Vagina (tissue), 2 donors: Measurements from ENCODE around the gene EGFLAM. TPM values are rescaled to one million over a fixed set of nuclear protein-coding genes. Genes with fewer than 3 reads are reported as not detected.

Experiments
- DNase-seq, 2 donors: peaks; one replicate each; pipeline ENCODE4 v3.0.0-alpha.2; 2017; ENCODE audit errors: extremely low spot score in 2 of 2
- H3K27ac ChIP-seq: fragments of 200-600 bp; sonication (generic); one replicate; pipeline ENCODE4 v1.5.1; 2019
- H3K27me3 ChIP-seq: fragments of 200-600 bp; sonication (generic); one replicate; pipeline ENCODE4 v1.5.1; 2019
- H3K36me3 ChIP-seq, 2 donors: fragments of 200-600 bp; sonication (generic); one replicate each; pipeline ENCODE4 v1.5.1; 2017 to 2019
- H3K4me1 ChIP-seq: fragments of 200-600 bp; sonication (generic); one replicate; pipeline ENCODE4 v1.5.1; 2019
- H3K4me3 ChIP-seq, 2 donors: fragments of 200-600 bp; sonication (generic); 1 replicate in 1 of 2; 2 replicates in 1 of 2; pipeline ENCODE4 v1.5.1; 2016 to 2019
- H3K9me3 ChIP-seq: fragments of 200-600 bp; sonication (generic); one replicate; pipeline ENCODE4 v1.5.1; 2019
- CTCF ChIP-seq, 3 experiments: fragments of 450-650 bp in 2 of 3; fragments of 200-600 bp in 1 of 3; sonication (generic) in 1 of 3; IDR thresholded peaks; one replicate each; pipeline ENCODE4 v1.5.1; 2017 to 2019; ENCODE audit warnings: antibody characterized with exemption in 3 of 3, mild to moderate bottlenecking in 2 of 3, moderate library complexity in 2 of 3
- POLR2A ChIP-seq, 2 donors: fragments of 450-650 bp; IDR thresholded peaks; one replicate each; pipeline ENCODE4 v1.6.1; 2017; ENCODE audit warnings: antibody characterized with exemption in 2 of 2, mild to moderate bottlenecking in 2 of 2, moderate library complexity in 2 of 2
- POLR2AphosphoS5 ChIP-seq, 2 donors: sonication (generic); formaldehyde crosslinking; IDR thresholded peaks; one replicate each; pipeline ENCODE4 v1.9.0; 2017; ENCODE audit warnings: antibody characterized with exemption in 2 of 2, mild to moderate bottlenecking in 2 of 2, low read depth in 1 of 2; ENCODE audit not compliant: insufficient read depth in 1 of 2
- intact Hi-C: fragments of 100-400 bp; cut with DNase I; formaldehyde crosslinking; loops from one replicate; pipeline ENCODE4 v1.15.1; 2023
- total RNA-seq: library from RNA; depleted of rRNA; stranded (reverse); fragments of >200 nt; gene quantifications from one replicate; pipeline ENCODE4 v1.2.3, GENCODE V29; 2016

Gene EGFLAM
- total RNA-seq, 1 donor from 2014 or later = 15.2 TPM

- no peak overlapping the region for H3K4me3 ChIP-seq
- intact Hi-C loops = no loop called here
- no peaks in the 10 kb centered on the region for H3K36me3 ChIP-seq
- TF ChIP-seq POLR2A (IDR thresholded peaks at IDR 0.05) (no peak), CTCF (IDR thresholded peaks at IDR 0.05) (no peak), POLR2AphosphoS5 (IDR thresholded peaks at IDR 0.05; ENCODE audit: insufficient read depth in 1 of 2, low read depth in 1 of 2) (no peak)
- no peak for DNase-seq
- H3K9me3 ChIP-seq = no peaks in the 10 kb centered on the region
- H3K27ac ChIP-seq = no peak overlapping the region
- H3K4me1 ChIP-seq = no peaks in the 10 kb centered on the region
- H3K27me3 ChIP-seq = no peaks in the 10 kb centered on the region
Observed at GRCh38 chr5:38342261-38342660, 83.9 kb downstream of the EGFLAM start.

- Histone ChIP-seq H3K36me3 (no peaks in the 10 kb centered on the region), H3K27me3 (no peaks in the 10 kb centered on the region), H3K4me1 (no peaks in the 10 kb centered on the region), H3K9me3 (no peaks in the 10 kb centered on the region), H3K4me3 (no peak overlapping the region), H3K27ac (no peak overlapping the region)
- TF ChIP-seq POLR2A (IDR thresholded peaks at IDR 0.05) (no peak), CTCF (IDR thresholded peaks at IDR 0.05) (no peak)
- intact Hi-C loops = no loop called here
- no peak for DNase-seq
Observed at GRCh38 chr5:38344891-38345290, 86.5 kb downstream of the EGFLAM start.

- intact Hi-C loops = no loop called here
- H3K27me3 ChIP-seq = no peaks in the 10 kb centered on the region
Observed at GRCh38 chr5:38346593-38346992, 88.2 kb downstream of the EGFLAM start.

DNA sequence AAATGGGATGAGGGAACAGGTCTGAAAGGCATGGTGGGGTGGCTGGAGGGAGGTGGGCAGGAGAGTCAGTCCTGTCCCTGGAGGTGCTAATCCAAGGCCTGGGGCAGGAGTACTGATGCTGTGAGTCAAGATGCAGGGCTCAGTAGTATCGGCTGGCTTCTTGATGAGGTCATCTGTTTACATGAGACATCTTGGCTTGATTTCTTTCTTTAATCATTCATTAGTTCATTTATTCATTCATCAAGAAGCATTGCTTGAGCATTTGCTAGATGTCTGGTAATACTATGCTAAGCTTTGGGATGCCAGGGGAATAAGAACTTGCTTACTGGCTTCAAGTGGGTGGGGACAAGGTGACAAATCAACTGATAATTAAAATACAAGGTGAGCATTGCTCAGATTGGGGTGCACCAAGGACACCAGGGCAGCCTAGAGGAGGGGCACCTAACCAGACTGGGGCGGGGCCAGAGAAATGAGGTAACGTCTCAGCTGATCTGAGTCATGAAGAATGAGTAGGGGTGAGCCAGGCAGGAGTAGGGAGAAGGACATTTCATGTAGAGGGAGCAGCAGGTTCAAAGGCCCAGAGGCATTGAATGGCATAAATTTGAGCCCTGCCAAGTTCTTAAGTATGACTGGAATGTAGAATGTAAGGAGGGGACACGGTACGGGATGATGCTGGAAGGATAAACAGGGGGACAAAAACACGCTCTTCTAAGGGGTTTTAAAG is 88.8 kb downstream of the EGFLAM start:
- Histone ChIP-seq H3K9me3 (no peaks in the 10 kb centered on the region), H3K4me3 (no peak overlapping the region), H3K27me3 (no peaks in the 10 kb centered on the region), H3K27ac (no peak overlapping the region), H3K36me3 (no peaks in the 10 kb centered on the region), H3K4me1 (no peaks in the 10 kb centered on the region)
- TF ChIP-seq POLR2AphosphoS5 (IDR thresholded peaks at IDR 0.05; ENCODE audit: insufficient read depth in 1 of 2, low read depth in 1 of 2) (no peak), CTCF (IDR thresholded peaks at IDR 0.05) (no peak), POLR2A (IDR thresholded peaks at IDR 0.05) (no peak)
- no peak for DNase-seq
- intact Hi-C loops = no loop called here

More at GRCh38 chr5:38346593-38346992, 88.2 kb downstream of the EGFLAM start:
- TF ChIP-seq POLR2AphosphoS5 (IDR thresholded peaks at IDR 0.05; ENCODE audit: insufficient read depth in 1 of 2, low read depth in 1 of 2) = no peak
- no peak for TF ChIP-seq POLR2A (IDR thresholded peaks at IDR 0.05)
- no peak for TF ChIP-seq CTCF (IDR thresholded peaks at IDR 0.05)
- H3K4me1 ChIP-seq = no peaks in the 10 kb centered on the region
- DNase-seq = no peak
- H3K9me3 ChIP-seq = no peaks in the 10 kb centered on the region
- H3K36me3 ChIP-seq = no peaks in the 10 kb centered on the region
- no peak overlapping the region for H3K27ac ChIP-seq
- H3K4me3 ChIP-seq = no peak overlapping the region

- no peak for DNase-seq
- Histone ChIP-seq H3K9me3 (no peaks in the 10 kb centered on the region), H3K27me3 (no peaks in the 10 kb centered on the region), H3K4me1 (no peaks in the 10 kb centered on the region), H3K36me3 (no peaks in the 10 kb centered on the region), H3K27ac (no peak overlapping the region), H3K4me3 (no peak overlapping the region)
- TF ChIP-seq POLR2AphosphoS5 (IDR thresholded peaks at IDR 0.05; ENCODE audit: insufficient read depth in 1 of 2, low read depth in 1 of 2) = no peak
- TF ChIP-seq CTCF (IDR thresholded peaks at IDR 0.05) = no peak
- TF ChIP-seq POLR2A (IDR thresholded peaks at IDR 0.05) = no peak
- intact Hi-C loops = no loop called here
Observed at GRCh38 chr5:38347896-38348295, 89.5 kb downstream of the EGFLAM start.
